Left forelimb (tissue), 1 donor: ENCODE measurements around the gene BEAN1.

ENCODE experiments used
- DNase-seq: peaks from one replicate; pipeline ENCODE4 v3.0.0-alpha.2; 2018; ENCODE audit warnings: low spot score

The BEAN1 gene

DNA sequence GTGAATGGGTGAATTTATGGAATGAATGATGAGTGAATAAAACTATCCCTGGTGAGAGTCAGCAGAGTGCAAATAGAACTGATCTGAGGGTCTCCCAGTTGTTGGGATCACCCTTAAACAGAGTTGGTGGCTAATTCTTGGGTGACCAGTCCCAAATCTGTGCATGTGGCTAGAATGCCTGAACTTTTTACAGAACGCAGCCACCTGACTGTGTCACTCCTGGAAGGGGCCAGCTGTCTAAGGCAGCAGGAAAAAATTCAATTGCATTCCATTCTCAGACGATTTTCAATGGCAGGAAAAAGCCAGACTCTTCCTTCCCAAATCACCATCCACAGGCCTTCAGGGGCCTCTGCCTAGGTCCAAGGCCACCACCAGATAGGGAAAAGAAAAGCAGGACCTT, 43.5 kb downstream of the BEAN1 start:
- peak; percentile 51 for DNase-seq

DNA sequence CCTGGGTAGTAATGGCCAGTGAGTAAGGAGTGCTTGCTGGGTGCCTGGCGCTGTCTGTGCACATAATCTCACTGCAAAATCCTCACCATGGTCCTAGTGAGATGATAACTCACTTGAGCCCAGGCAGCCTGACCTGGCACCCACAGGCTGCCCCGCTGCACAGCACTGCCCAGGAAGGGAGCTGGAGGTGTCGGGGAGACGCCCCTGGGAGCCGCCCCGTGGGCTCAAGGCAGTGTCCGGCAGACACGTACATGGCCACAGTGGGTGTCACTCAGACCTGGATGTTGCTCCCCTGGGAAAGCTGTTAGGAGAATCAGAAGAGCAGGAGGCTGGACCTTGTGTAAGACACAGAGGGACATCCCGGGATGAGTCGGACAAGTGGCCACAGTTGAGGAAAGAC, 44.2 kb downstream of the BEAN1 start:
- DNase-seq, result peak; percentile 64

DNA sequence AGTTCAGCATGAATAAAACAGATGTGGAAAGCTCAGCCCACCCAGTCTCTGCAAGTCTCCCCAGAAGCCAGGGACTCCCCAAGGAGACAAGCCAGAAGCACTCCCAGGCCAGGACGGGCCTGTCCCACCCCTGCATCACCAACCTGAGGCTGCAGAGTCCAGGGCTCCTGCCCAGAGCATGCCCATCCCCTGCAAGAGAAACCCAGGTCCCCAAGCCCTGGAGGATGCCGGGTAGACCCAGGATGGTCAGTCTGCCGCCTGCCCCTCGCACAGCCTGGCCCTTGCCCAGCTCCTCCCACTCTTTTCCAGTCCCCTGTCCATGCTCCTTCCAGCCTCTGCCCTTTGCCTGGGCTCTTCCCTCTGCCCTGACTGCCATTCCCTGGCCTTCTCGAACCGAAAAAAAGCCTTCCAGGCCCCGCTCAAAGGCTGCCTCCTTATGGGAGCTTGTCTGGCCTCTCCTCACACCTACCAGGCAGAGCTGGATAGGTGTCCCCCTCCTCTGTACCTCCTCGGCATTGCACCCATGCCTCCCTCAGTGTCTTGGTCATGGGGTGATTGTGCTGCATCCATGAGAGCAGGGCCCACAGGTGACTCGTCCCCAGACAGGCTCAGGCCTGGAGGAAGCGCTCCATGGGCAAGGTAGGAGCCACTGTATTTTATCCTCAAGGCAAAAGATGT, 44.8 kb downstream of the BEAN1 start:
- peak; percentile 54 for DNase-seq

DNA sequence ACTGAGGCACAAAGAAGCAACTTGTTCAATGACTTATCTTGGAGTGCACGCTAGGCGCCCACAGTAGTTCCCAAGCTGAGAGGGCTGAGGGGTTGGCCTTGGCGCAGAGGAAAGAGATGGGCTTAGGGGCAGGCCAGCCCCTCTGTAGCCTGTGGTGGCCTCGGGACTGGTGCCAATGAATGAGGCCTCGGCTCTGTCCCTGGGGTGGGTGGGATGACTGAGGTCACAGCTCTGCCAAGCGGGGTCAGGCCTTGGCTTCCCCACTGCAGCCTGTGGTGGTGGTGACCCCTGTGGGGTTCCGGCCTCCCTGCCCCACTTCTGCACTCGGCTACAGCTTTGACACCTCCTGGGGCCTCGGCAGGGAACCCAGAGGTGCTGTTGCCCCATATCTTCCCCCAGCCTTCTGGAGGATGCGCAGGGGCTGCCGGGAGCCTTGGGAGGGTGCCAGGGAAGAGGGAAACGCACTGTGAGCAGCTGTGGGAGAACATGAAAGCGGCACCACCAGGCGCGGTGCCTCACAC, 46.0 kb downstream of the BEAN1 start:
- DNase-seq, result peak; percentile 55

DNA sequence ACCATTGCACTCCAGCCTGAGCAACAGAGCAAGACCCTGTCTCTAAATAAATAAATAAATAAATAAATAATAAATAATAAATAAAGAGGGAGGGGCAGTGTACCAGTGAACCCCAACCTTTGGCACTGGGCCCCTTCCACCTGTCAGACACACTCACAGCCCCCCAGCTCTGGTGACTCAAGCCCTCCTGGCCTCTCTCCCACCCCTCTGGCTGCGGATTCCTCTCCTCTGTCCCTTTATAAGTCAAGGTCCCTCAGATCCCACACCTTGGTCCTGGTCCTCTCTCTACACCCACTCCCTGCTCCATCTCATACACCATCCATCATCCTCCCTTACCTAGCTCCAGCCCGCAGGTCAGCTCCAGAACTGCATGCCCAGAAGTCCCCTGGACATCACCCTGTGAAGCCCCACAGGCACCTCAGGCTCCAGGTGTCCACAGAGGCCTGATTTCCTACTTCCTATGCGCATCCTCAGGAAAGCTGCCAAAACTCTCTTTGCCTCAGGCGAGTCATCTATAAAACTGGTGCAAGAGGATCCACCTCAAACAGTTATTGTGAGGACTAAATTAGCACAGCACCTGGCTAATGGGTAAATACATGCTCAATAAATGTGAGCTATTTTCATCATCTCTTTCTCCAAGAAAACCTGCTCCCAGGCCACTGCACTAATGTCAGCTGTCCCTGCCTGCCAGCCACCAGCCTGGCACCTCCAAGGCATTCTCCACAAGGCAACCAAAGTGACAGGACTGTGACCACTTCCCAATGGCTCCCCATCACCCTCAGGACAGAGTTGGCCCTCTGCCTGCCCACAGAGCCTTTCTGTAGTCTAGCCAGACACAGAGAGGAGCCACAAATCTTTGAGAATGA, 46.8 kb downstream of the BEAN1 start:
- DNase-seq, result peak; percentile 48

DNA sequence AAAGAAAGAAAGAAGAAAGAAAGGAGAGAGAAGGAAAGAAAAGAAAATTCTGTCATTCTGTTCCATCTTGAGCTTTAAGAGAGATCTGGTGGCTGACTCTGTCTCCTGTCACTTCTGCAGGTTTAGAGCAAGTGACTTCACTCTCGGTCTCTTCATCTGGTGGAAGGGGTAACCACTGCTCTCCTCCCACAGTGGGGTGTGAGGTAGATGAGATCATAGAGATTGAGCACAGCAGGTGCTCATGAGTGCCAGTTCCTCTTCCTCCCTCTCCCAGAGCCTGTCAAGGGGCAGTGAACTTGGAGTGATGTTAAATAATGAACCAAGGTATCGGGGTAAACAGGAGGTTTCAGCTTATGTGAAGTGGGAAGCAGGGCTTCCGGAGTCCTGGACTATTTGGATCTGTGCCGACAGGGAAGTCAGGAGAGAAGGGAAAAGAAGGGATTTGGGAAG, 47.7 kb downstream of the BEAN1 start:
- DNase-seq, result no peak

DNA sequence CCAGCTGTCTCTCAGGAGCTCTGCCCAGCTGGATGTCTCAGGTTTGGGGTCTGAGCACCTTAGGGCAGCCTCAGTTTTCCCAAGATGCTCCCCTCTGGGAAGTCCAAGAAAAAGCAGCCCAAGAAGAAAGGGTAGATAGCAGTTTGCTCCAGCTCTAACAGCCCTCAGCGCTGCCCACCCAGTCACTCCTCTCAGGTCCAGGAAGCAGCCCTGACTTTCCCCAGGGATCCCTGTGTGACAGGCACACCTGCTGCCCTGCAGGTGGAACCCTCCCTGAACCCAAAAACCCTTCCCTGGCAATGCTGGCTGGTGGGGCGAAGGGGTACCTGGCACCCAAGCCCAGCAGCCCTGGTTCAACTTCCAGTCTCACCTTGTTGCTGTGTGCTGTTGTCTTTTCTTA, 48.1 kb downstream of the BEAN1 start:
- DNase-seq, result peak; percentile 44

DNA sequence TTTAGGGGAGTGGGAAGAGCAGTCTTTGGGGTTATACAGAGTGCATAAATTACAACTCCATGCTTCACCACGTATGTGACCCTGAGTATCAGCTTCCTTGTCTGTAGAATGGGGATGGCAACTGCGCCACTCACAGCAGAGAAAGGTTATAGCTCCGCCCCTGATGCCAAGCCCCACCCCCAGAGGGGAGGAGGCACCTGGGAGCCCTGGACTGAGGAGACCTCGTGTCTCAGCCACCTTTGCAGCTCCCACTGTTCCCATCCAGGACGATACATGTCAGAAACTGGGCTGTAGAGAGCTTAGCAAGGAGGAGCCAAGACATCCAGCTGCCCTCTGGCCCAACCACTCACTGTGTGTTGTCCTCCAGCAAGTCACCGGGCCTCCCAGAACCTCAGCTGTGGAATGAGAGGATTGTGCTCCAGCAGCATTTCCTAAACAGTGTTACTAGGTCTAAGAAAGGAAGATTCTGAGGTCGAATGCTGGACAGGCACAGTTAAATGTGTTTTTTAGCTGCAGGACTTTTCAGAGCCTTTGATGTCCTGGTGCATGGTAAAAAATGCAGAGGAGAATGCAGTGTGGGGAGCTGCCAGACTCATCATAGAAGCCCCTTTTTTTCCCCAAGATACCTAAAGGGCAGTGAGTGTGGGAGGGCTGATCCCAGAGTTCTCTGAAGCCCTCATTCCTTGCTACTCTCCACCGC, 49.4 kb downstream of the BEAN1 start:
- DNase-seq, result peak; percentile 59

DNA sequence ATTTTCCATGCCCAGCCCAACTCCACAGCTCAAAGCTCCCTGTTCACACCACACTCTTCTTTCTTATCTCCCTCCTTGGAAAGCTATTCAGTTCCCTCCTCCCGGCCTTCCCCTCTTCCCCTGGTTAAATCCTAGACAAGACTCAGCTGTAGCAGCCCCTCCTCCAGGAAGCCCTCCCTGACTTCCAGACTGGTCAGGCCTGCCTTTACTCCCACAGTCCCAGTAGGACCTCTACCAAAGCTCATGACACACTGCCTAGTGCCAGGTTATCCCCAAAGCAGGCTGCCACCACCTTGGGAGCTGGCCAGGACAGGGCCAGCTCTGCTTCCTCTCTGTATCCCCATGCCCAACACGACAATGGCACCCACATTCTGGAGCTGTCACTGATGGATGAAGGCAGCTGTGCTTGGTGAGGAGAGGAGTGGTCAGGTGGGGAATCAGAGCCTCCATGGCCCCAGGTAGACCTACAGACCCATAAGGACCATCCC, 50.0 kb downstream of the BEAN1 start:
- peak; percentile 48 for DNase-seq

DNA sequence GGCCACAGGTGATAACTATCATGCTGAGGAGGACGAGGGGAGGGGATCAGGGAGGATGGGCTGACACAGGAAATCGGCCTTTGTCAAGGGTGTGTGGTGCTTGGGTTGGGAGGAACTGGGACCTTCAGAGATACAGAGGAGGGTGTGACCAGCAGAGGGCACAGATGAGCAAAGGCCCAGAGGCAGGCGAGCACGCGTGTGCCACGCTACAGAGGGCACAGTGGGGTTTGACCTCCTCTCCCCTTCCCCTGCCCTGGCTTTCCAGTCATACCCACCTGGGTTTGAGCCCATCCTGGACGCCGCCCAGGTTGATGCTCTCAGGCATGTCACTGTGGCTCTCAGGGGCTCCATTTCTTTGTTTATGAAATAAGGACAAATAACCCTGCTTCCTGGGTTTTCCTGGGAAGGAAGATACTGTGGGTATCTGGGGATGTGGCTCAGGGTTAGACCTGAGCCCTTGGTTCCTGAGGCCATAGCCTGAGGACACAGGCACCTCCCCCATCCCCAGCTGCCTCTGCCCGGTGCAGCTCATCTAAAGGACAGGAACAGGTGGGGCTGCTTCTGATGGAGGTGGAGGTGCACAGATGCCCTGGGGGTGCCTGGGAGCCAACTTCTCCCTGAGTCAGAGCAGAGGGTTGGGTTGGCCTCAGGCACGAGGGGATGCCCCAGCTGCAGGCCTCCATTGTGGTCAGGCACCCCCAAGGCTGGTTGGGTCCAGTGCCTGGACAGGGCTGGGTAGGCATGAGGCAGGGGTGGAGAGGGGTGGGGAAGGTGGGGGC, 51.8 kb downstream of the BEAN1 start:
- peak; percentile 66 for DNase-seq

DNA sequence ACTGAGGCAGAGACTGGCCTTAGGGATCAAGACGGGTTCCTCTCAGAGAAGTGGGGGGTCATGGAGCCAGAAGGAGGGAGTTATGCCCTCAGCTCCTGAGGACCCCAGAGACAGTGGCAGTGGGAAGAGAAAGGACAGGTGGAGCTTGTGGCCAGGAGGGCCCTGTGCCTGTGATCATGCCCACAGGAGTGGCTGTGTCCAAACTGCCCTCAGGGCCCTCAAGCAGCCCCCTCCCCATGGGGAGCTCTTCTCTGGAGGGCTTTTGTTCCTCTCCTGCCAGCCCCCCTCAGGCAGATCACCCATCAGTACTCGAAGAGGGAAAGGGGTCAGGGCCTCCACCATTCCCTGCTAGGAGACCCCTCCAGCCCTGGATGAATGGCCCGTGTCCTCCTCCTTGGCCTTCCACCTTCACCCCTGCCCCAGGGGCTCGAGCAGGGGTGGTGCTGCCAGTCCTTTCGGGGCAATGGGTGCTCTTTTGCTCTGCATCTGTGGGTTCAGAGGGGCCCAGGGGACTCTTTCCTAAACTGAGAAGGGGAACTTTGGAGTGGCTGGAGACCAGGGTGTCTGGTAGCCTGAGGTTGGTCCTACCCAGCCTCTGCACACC, 52.7 kb downstream of the BEAN1 start:
- DNase-seq, result peak; percentile 46

DNA sequence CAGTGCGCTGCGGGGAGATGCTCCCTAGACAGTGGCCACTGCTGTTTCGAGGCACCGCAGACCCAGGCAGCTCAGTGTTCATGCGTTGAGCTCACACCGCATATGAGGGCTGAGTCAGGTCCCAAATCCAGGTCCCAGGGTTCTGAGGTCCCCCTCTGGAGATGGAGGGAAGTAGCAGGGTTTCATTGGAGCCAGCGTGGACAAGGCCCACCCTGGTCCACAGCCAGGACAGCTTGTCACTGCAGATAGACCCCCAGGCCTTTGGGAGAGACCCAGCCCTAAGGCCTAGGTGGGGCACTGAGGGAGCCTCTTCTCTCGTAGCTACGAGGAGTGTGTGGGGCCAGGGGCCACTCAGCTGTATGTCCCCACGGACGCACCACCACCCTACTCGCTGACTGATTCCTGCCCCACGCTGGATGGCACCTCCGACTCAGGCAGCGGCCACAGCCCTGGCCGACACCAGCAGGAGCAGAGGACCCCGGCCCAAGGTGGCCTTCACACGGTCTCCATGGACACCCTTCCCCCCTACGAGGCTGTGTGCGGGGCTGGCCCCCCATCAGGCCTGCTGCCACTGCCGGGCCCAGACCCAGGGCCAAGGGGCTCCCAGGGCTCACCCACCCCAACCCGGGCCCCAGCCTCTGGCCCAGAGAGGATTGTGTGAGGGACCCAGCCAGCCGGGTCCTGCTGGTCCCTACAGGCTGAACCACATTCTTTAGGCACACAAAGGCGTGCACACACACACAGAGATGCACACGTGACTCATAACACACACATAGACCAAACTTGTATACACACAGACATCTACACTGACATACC, 53.4 kb downstream of the BEAN1 start:
- DNase-seq, result peak; percentile 64

DNA sequence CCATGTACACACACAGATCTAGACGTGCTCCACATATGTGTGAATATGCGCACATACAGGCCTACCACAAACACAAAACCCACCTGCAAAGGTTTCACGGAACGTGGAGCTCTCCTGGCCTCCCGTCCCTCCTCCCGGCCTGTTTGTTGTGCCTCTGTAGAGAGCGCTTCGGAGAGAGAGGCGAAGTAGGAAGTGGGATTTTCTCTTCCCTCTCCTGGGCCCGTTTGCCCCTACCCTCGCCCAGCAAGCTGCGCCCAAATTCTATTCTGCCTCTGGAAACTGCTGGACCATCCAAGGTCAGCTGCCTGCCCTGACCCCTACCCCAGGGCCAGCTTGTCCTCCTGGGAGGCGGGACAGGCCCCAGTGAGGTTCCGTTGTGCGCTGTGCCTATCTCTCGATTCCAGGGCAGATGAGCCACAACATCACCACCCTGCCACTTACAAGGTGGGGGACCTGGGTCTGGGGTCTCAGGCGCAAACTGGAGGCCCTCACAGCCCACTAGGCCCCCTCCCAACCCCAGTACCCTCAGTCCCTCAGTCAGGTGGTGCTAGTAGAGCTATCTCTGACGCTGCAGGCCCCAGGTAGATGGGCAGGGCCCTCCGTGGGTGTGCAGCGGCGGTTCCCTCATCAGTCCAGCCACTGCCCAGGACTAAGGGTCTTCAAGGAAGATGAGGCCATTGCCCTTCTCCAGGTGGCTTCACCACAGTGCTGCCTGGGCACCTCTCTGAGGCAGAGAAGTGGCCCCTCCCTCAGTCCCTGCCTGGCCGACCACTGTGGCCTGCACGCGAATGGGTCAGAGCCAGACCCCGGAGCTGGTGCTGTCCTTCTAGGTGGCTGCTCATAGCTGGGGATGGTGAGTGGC, 54.2 kb downstream of the BEAN1 start:
- peak; percentile 59 for DNase-seq

DNA sequence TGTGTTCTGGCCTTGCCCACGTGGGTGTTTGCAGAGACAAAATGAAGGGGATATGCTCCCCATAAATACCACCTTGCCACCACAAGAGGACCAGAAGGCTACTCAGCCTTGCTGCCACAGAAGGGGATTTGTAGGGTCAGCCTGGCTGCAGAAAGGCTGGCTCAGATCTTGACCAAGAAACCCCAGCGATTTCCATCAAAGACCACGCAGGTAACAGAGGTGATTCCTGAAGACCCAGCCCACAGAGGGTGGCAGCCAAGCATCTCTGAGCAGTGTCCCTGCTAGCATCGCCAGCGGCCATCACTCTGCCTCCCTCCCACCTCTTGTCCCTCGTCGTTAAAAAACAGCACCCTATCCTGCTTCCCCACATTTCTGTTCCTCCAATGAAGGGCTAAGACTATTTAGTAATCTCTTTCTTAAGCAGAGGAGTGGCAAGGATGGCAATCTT, 54.9 kb downstream of the BEAN1 start:
- DNase-seq, result peak; percentile 33

DNA sequence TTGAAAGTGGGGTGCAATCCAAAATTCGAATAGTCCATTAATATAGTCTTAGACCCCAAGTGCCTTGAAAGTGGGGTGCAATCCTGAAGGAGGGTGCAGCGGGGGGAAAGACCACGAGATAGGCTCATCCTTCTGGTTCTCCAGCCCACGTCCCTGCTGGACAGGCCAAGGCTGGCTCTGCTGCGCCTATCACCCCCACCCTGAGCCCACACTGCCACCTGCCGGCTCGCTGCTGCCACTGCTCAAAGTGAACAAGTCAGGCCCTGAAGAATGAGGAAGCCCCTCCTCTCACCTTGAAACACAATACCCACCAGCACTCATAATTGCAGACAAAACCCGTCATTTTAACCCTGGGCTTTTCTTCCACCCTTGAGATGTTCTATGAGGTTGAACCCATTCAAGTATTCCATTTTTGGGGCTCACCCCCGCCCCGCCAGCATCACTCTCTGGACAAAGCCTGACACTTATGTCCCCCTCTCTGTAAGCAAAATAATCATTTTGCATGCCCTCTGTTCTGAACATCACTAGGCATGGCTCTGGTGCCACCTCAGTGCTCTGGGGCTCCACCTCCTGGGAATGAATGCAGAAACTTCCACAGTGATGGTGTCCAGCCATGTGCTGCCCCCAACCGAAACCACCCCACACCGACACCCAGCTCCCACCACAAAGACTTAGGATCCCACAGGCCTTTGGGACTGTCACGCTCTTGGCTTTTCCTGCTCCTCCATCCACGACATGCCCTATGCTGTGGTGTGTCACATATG, 56.8 kb downstream of the BEAN1 start:
- peak; percentile 86 for DNase-seq

DNA sequence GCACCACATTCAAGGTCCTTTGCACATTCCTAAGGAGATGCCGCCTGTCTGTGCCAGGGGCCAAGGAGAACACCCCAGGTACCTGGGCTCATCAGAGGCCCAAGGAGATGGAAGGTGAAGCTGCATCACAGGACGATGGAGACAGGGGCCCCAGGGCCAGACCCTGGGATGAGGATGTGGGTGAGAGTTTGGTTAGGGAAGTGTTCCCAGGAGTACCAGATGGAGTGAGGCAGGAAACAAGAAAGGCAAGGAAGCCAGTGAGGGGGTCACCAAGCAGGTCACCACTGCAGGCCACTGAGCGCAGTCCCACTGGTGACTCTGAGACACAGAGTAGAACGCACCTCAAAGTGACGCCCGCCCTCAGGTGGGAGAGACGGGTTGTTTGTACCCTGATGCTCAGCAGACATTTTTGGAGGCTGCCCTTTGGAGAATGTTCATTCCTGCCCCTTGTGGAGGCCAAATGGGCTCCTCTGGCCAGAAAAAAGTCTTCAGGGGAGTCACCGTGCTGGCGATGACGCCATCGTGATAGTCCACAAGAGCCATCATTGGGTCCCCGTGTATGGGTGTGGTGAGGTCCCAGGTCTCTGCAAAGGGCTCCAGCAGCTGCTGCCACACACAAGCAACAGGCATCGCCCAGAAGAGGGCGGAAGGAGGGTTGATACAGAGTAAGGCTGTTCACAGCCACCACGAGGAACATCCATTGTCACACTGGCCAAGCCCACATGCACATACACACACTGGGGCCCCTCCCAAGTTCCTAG, 57.5 kb downstream of the BEAN1 start:
- peak; percentile 59 for DNase-seq

DNA sequence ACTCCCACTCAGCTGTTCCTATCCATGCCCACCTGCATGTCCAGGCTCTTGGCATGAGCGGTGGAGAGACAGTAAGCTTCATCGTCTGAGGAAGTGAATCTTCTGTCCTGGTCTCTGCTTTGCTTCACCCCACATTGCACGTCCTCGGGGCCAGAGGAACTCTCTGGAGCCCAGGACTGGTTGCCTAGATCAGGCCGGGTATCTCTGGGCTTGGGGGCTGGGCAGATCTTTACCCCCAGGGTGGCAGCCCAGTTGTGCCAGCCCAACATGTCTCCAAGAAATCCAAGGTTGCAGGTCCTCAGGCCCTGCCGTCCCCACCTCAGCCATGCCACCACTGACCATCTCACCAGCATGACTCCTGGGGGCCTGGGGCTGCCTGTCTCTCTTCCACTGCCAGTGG, 58.3 kb downstream of the BEAN1 start:
- DNase-seq, result peak; percentile 55
